ENCODE results near the gene PRDM16. TPM values are rescaled to one million over a fixed set of nuclear protein-coding genes. Genes with fewer than 3 reads are reported as not detected.

Gene PRDM16
- total and polyA plus RNA-seq, 2 of the 13 experiments (the other 11 are each of a cell fraction or from before 2014, with no cell fraction given) = 0.15 to 0.81 TPM

GRCh38 chr1:3339856-3340255 lies 270.9 kb downstream of the PRDM16 start (continued):
- TF ChIP-seq MLX (CRISPR knock-in tag; IDR thresholded peaks at IDR 0.05) = no peak
- no peak for TF ChIP-seq BATF2 (CRISPR knock-in tag; IDR thresholded peaks at IDR 0.05)
- 0 out of 2 replicates have a peak, but pooled peaks have one; percentile 4 for TF ChIP-seq PHF8 (CRISPR knock-in tag; IDR thresholded peaks at IDR 0.05)
- peak; percentile 69; the same call in 1 of the 2 replicates for TF ChIP-seq AKAP8 (CRISPR knock-in tag; IDR thresholded peaks at IDR 0.05)
- peak; percentile 12; the same call in 1 of the 2 replicates for TF ChIP-seq PBX2 (CRISPR knock-in tag; IDR thresholded peaks at IDR 0.05)

- POLR2A ChIA-PET = interaction anchor here (0.6 to 5.1 kb wide), 16 partner anchors 10 to 274 kb away, joined by 3 to 78 read pairs (median 6); no protein-coding TSS in a partner anchor
- Histone ChIP-seq H3K27me3 (ENCODE audit: control insufficient read depth in 1 of 2, insufficient read depth in 2 of 2, low read length in 2 of 2) (no peaks in the 10 kb centered on the region), H3K9me3 (ENCODE audit: low read length) (peaks cover 9% of the 10 kb centered on the region), H3K4me1 (ENCODE audit: insufficient read depth, low read length) (peaks cover 77% of the 10 kb centered on the region), H3K79me2 (ENCODE audit: insufficient read depth, low read length) (peaks cover 4% of the 10 kb centered on the region), H2AFZ (ENCODE audit: low read length) (no peak overlapping the region), H3K9ac (ENCODE audit: insufficient read depth, low read depth, low read length) (peak overlapping the region; percentile 70), H3K4me3 (replicated peaks in 1 of 3; ENCODE audit: insufficient read depth in 1 of 3, low read depth in 2 of 3, low read length in 3 of 3) (peak overlapping the region in 1 of 3 experiments; percentile 41; a peak in 2 of 6 replicates), H3K4me2 (ENCODE audit: low read depth, low read length) (peak overlapping the region; percentile 68), H3K36me3 (replicated peaks in 1 of 2; ENCODE audit: control insufficient read depth in 1 of 2, insufficient read depth in 2 of 2, low read length in 2 of 2) (no peaks in the 10 kb centered on the region), H3K27ac (ENCODE audit: extremely low read length, insufficient read depth, low read length) (peak overlapping the region; percentile 94), H4K20me1 (ENCODE audit: insufficient read depth, low read length) (no peaks in the 10 kb centered on the region)
- CTCF ChIA-PET (ENCODE audit: low intra/inter-chr PET ratio, low total read pairs) = no interaction called here
- 8% methylated on average over 14 of the region's 17 CpGs for WGBS (ENCODE audit: low lambda C conversion rate)
- no peak for FAIRE-seq
- TSS peak; percentile 69 for BruUV-seq (replicated peaks)
- intact Hi-C loops (cut with micrococcal nuclease; ENCODE audit: unreplicated experiment) (no loop called here), in situ Hi-C loops (cut with HindIII; ENCODE audit: extremely low pct_ligation_motif_present, low pct_unique_long_range_greater_than_20kb) (no loop called here)
- DNase-seq (ENCODE audit: low spot score) = peak; percentile 79
- peak; percentile 71 for ATAC-seq
- TF ChIP-seq HNRNPLL (IDR thresholded peaks at IDR 0.05; ENCODE audit: low read depth, low read length, poor library complexity, severe bottlenecking) (no peak), ZHX1 (CRISPR knock-in tag; IDR thresholded peaks at IDR 0.05; ENCODE audit: low read depth) (peak; percentile 66), SMC3 (IDR thresholded peaks at IDR 0.05; ENCODE audit: low read length) (no peak), ZNF800 (CRISPR knock-in tag; IDR thresholded peaks at IDR 0.05) (no peak; the same call in 1 of the 2 replicates), FOXK1 (CRISPR knock-in tag; IDR thresholded peaks at IDR 0.05; ENCODE audit: borderline replicate concordance, low read depth) (0 out of 2 replicates have a peak, but pooled peaks have one; percentile 33), ARID3A (IDR thresholded peaks at IDR 0.05; ENCODE audit: low read depth, low read length) (0 out of 2 replicates have a peak, but pooled peaks have one; percentile 8), ZNF570 (CRISPR knock-in tag; IDR thresholded peaks at IDR 0.05; ENCODE audit: borderline replicate concordance) (no peak)
These were observed 271.7 kb downstream of the PRDM16 start for GRCh38 chr1:3340548-3341235.
